Measurements from ENCODE around the gene POU6F1. TPM values are rescaled to one million over a fixed set of nuclear protein-coding genes. Genes with fewer than 3 reads are reported as not detected.

The POU6F1 gene
- total and polyA plus RNA-seq, 10 of the 15 experiments (the other 5 are each of a cell fraction or from before 2014, with no cell fraction given): 0.26 to 4.2 (median 1.2) TPM

GRCh38 chr12:51217133-51217967, 512 bp downstream of the POU6F1 start:
- WGBS (ENCODE audit: insufficient coverage, insufficient replicate concordance, low lambda C conversion rate, missing lambda C conversion rate): 3% methylated on average over 42 of the region's 81 CpGs
- ATAC-seq: peak; percentile 66
- peak overlapping the region; percentile 68 for H3K4me2 ChIP-seq (ENCODE audit: control insufficient read depth, insufficient read depth)
- no peak for DNase-seq (ENCODE audit: low read depth, low spot score)
- SMC1A ChIA-PET (ENCODE audit: uncharacterized antibody, unreplicated experiment): interaction anchor here (1.0 to 1.7 kb wide), 6 partner anchors 12 to 124 kb away, joined by 3 to 8 read pairs (median 4); partner anchors contain the start of gene DAZAP2
- POLR2A ChIA-PET: interaction anchor here (0.5 to 2.8 kb wide), 8 partner anchors 13 to 205 kb away, joined by 3 to 16 read pairs (median 4); partner anchors contain the start of genes CSRNP2, DAZAP2 and LETMD1
- RAD21 ChIA-PET (ENCODE audit: unreplicated experiment): interaction anchor here (0.5 to 1.9 kb wide), 9 partner anchors 21 to 787 kb away, joined by 3 to 9 read pairs (median 3); partner anchors contain the start of gene DAZAP2
- in situ Hi-C loops (cut with MboI): no loop called here
- no TSS peak for BruUV-seq (replicated peaks)
- H3K79me2 ChIP-seq (ENCODE audit: control insufficient read depth, insufficient read depth, low read length): no peaks in the 10 kb centered on the region; the same call in 1 of the 2 replicates
- peak overlapping the region; percentile 64 for H3K9ac ChIP-seq (ENCODE audit: control insufficient read depth, insufficient read depth, low read length)
- CTCF ChIA-PET: interaction anchor here (0.9 to 2.0 kb wide), 6 partner anchors 13 to 169 kb away, joined by 4 to 10 read pairs (median 6); partner anchors contain the start of genes DAZAP2 and LETMD1
- no peaks in the 10 kb centered on the region for H3K9me3 ChIP-seq (replicated peaks; ENCODE audit: control insufficient read depth, insufficient read depth, low read length)
- H3K27ac ChIP-seq (ENCODE audit: control insufficient read depth, insufficient read depth): no peak overlapping the region; the same call in 1 of the 2 replicates
- intact Hi-C loops (cut with micrococcal nuclease; ENCODE audit: unreplicated experiment): loop anchor here (2.0 kb wide), 1 partner anchor 45 kb away; the partner anchor contains the start of gene TFCP2
- H3K4me1 ChIP-seq (ENCODE audit: control insufficient read depth, insufficient read depth, low read length): peaks cover 4% of the 10 kb centered on the region; the same call in 1 of the 2 replicates
- peak overlapping the region; percentile 65 for H2AFZ ChIP-seq (ENCODE audit: control insufficient read depth, low read depth, low read length)
- no peak for FAIRE-seq
- H3K4me3 ChIP-seq: peak overlapping the region; percentile 77
- H3K27me3 ChIP-seq (replicated peaks in 1 of 2; ENCODE audit: control insufficient read depth in 2 of 2, insufficient read depth in 2 of 2, low read length in 1 of 2): no peaks in the 10 kb centered on the region
- H4K20me1 ChIP-seq (ENCODE audit: control insufficient read depth, insufficient read depth): no peaks in the 10 kb centered on the region
- no peaks in the 10 kb centered on the region for H3K36me3 ChIP-seq (ENCODE audit: control insufficient read depth in 2 of 2, insufficient read depth in 2 of 2, low read length in 1 of 2)
- TF ChIP-seq ZNF592 (IDR thresholded peaks at IDR 0.05) (no peak), ZNF217 (IDR thresholded peaks at IDR 0.05) (0 out of 2 replicates have a peak, but pooled peaks have one; percentile 23), PML (IDR thresholded peaks at IDR 0.05; ENCODE audit: low read length) (no peak), TCF3 (IDR thresholded peaks at IDR 0.05; ENCODE audit: borderline replicate concordance, insufficient read depth, low read depth, low read length) (0 out of 2 replicates have a peak, but pooled peaks have one; percentile 14), MAX (IDR thresholded peaks at IDR 0.05; ENCODE audit: low read depth, low read length) (no peak), STAT1 (conservative IDR thresholded peaks at IDR 0.05) (no peak), ZNF274 (IDR thresholded peaks at IDR 0.05; ENCODE audit: insufficient read depth, insufficient read length) (no peak), ZNF687 (IDR thresholded peaks at IDR 0.05) (no peak), SMARCA5 (IDR thresholded peaks at IDR 0.05) (peak; percentile 57; the same call in 1 of the 2 replicates), SMC3 (IDR thresholded peaks at IDR 0.05; ENCODE audit: borderline replicate concordance, low read length) (peak; percentile 24; the same call in 1 of the 2 replicates), RFX5 (IDR thresholded peaks at IDR 0.05; ENCODE audit: low read depth, low read length) (no peak), EED (IDR thresholded peaks at IDR 0.05; ENCODE audit: low read depth) (no peak), GABPA (IDR thresholded peaks at IDR 0.05; ENCODE audit: low read depth) (no peak), NR2F1 (conservative IDR thresholded peaks at IDR 0.05) (peak; percentile 27; the same call in 1 of the 2 replicates), MTA3 (IDR thresholded peaks at IDR 0.05; ENCODE audit: borderline replicate concordance, low read length) (no peak)
